A673 (cell line): ENCODE data around the gene ACOXL.

ENCODE experiments used
- CTCF ChIP-seq: fragments of 300-800, 200-600 bp; sonication (generic); conservative IDR thresholded peaks from 2 replicates; pipeline ENCODE4 v1.5.1; 2017; ENCODE audit warnings: low read depth, mild to moderate bottlenecking, antibody characterized with exemption, low read length, moderate library complexity, mixed read lengths
- EZH2 ChIP-seq: fragments of 200-600 bp; sonication (generic); IDR thresholded peaks from 2 replicates; pipeline ENCODE4 v1.6.1; 2017; ENCODE audit warnings: borderline replicate concordance, low read depth, mild to moderate bottlenecking, mixed read lengths, antibody characterized with exemption, low read length; ENCODE audit not compliant: poor library complexity, severe bottlenecking

GRCh38 chr2:110891626-110892025, 159.3 kb downstream of the ACOXL start:
- TF ChIP-seq EZH2, result no peak
- no peak for TF ChIP-seq CTCF
